ENCODE data around the gene POR.
A peak's percentile ranks its signal among the peaks of the same experiment; 100 is the strongest.
"Not testable (repeated sequence)": the region's sequence is repeated elsewhere in the genome, so short reads cannot be mapped to it uniquely, and the experiment has no call there.

Gene POR

DNA sequence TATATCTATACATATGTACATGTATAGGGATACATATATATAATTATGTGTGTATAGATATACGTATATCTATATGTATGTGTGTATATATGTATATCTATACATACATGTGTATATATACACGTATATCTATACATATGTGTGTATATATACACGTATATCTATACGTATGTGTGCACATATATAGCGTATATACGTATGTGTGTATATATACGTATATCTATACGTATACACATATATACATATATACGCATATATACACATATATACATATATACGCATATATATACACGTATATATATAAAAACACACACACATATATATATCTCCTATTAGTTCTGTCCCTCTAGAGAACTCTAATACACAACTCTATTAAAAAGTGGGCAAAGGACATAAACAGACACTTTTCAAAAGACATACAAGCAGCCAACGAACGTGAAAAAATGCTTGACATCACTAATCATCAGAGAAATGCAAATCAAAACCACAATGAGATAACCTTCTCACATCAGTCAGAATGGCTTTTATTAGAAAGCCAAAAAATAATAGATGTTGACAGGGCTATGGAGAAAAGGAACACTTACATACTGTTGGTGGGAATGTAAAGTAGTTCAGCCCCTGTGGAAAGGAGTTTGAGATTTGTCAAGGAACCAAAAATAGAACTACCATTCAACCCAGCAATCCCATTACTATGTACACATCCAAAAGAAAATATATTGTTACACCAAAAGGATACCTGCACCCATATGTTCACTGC lies 101.4 kb downstream of the POR start:
- H3K14ac ChIP-seq (ENCODE audit: low read length in 2 of 2) = no peak overlapping the region

DNA sequence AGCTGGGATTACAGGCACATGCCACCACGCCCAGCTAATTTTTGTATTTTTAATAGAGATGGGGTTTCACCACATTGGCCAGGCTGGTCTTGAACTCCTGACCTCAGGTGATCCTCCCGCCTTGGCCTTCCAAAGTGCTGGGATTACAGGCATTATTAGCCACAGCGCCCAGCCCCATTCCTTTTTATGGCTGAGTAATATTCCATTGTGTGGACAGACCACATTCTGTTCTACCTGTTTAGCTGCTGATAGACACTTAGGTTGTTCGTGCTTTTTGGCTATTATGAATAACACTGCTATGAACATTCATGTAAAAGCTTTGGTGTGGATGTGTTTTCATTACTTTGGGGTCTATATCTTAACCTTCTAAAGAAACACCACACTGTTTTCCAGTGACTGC lies 103.6 kb downstream of the POR start:
- not testable (repeated sequence) for H3K4me3 ChIP-seq (ENCODE audit: insufficient read depth in 1 of 2, low read depth in 1 of 2, low read length in 2 of 2); H3K27me3 ChIP-seq (ENCODE audit: control insufficient read depth in 1 of 2, insufficient read depth in 1 of 2, low read length in 2 of 2); H3K18ac ChIP-seq (ENCODE audit: low read depth in 1 of 2, low read length in 2 of 2); H2AFZ ChIP-seq (ENCODE audit: low read depth, low read length); H2BK5ac ChIP-seq (ENCODE audit: low read depth, low read length, poor library complexity, severe bottlenecking); H2BK15ac ChIP-seq (ENCODE audit: low read depth, poor library complexity, severe bottlenecking); H3K4me2 ChIP-seq (ENCODE audit: low read length, poor library complexity, severe bottlenecking); H4K8ac ChIP-seq (ENCODE audit: low read length); H3K9me3 ChIP-seq (ENCODE audit: control insufficient read depth, low read length); H2BK120ac ChIP-seq (ENCODE audit: low read depth, low read length); DNase-seq; H3K27ac ChIP-seq (ENCODE audit: low read length, poor library complexity, severe bottlenecking); H4K91ac ChIP-seq (ENCODE audit: low read length); H3K4me1 ChIP-seq (ENCODE audit: control insufficient read depth, insufficient read depth, low read depth, low read length); H3K23ac ChIP-seq (ENCODE audit: low read length in 2 of 2); H2BK12ac ChIP-seq (ENCODE audit: low read length in 2 of 2); H2AK5ac ChIP-seq (ENCODE audit: low read length, severe bottlenecking); H3K14ac ChIP-seq (ENCODE audit: low read length in 2 of 2); H3K79me1 ChIP-seq (replicated peaks; ENCODE audit: low read length, poor library complexity, severe bottlenecking); H3K9ac ChIP-seq (ENCODE audit: low read length); H3K4ac ChIP-seq (ENCODE audit: low read depth in 1 of 2, low read length in 2 of 2)
- WGBS = 100% methylated on average over 3 of the region's 4 CpGs
- H3K36me3 ChIP-seq (ENCODE audit: control insufficient read depth in 1 of 2, insufficient read depth in 2 of 2, low read depth in 1 of 2, low read length in 2 of 2) = peaks cover 38 to 51% of the 10 kb centered on the region in 2 experiments

More for the DNA sequence above, 101.4 kb downstream of the POR start:
- Histone ChIP-seq H4K91ac (ENCODE audit: low read length) (no peak overlapping the region), H3K27me3 (ENCODE audit: control insufficient read depth in 1 of 2, insufficient read depth in 1 of 2, low read length in 2 of 2) (no peaks in the 10 kb centered on the region), H3K36me3 (ENCODE audit: control insufficient read depth in 1 of 2, insufficient read depth in 2 of 2, low read depth in 1 of 2, low read length in 2 of 2) (peaks cover 28 to 37% of the 10 kb centered on the region in 2 experiments), H2AFZ (ENCODE audit: low read depth, low read length) (no peak overlapping the region), H3K4me3 (ENCODE audit: insufficient read depth in 1 of 2, low read depth in 1 of 2, low read length in 2 of 2) (no peak overlapping the region), H3K18ac (ENCODE audit: low read depth in 1 of 2, low read length in 2 of 2) (no peak overlapping the region), H2BK5ac (ENCODE audit: low read depth, low read length, poor library complexity, severe bottlenecking) (no peak overlapping the region), H3K23ac (ENCODE audit: low read length in 2 of 2) (no peak overlapping the region), H3K9me3 (ENCODE audit: control insufficient read depth, low read length) (no peaks in the 10 kb centered on the region), H2AK5ac (ENCODE audit: low read length, severe bottlenecking) (no peak overlapping the region), H2BK12ac (ENCODE audit: low read length in 2 of 2) (no peak overlapping the region), H3K4me2 (ENCODE audit: low read length, poor library complexity, severe bottlenecking) (no peak overlapping the region), H3K79me1 (replicated peaks; ENCODE audit: low read length, poor library complexity, severe bottlenecking) (peaks cover under 1% of the 10 kb centered on the region), H2BK15ac (ENCODE audit: low read depth, poor library complexity, severe bottlenecking) (no peak overlapping the region), H3K9ac (ENCODE audit: low read length) (no peak overlapping the region), H3K4me1 (ENCODE audit: control insufficient read depth, insufficient read depth, low read depth, low read length) (peaks cover 2% of the 10 kb centered on the region), H3K27ac (ENCODE audit: low read length, poor library complexity, severe bottlenecking) (no peak overlapping the region), H3K4ac (ENCODE audit: low read depth in 1 of 2, low read length in 2 of 2) (no peak overlapping the region), H2BK120ac (ENCODE audit: low read depth, low read length) (no peak overlapping the region), H4K8ac (ENCODE audit: low read length) (no peak overlapping the region)
- peak; percentile 16 for DNase-seq
- WGBS = 98% methylated on average over 8 of the region's 13 CpGs

DNA sequence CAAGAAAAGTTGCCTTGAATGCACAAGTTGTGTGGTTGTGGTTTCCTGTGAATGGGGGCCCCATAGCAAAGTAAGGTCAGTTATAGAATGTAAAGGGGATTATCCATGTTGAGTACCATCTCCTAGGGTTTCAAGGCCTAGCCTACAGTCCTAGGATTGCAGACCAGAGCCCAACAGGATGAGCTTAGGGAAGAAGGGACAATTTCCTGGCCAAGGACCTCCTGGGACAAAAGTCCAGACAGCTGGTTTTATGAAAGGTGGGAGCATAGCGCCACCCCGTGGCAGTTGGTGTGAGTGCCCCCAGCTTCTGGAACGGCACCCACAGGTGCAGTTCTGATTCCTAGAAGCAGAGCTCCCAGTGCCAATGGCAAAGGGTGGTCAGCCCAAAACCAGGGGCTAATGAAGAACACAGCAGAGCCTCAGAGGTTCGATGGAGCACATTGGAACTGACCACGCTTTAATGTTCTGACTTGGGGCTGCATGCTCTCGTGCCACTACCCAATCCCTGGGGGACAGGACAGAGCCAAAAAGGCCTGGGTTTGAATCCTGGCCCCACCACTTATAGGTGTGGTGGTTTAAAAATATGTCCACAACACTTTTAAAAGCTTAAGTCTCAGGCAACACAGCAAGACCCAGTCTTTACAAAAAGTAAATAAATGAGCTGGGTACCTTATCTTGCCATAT lies 105.2 kb downstream of the POR start:
- Histone ChIP-seq H3K27ac (ENCODE audit: low read length, poor library complexity, severe bottlenecking) (no peak overlapping the region), H4K91ac (ENCODE audit: low read length) (no peak overlapping the region), H2BK5ac (ENCODE audit: low read depth, low read length, poor library complexity, severe bottlenecking) (no peak overlapping the region), H3K23ac (ENCODE audit: low read length in 2 of 2) (no peak overlapping the region), H2AFZ (ENCODE audit: low read depth, low read length) (no peak overlapping the region), H3K9me3 (ENCODE audit: control insufficient read depth, low read length) (no peaks in the 10 kb centered on the region), H3K4ac (ENCODE audit: low read depth in 1 of 2, low read length in 2 of 2) (no peak overlapping the region), H3K79me1 (replicated peaks; ENCODE audit: low read length, poor library complexity, severe bottlenecking) (peaks cover 4% of the 10 kb centered on the region), H2BK120ac (ENCODE audit: low read depth, low read length) (no peak overlapping the region), H3K4me2 (ENCODE audit: low read length, poor library complexity, severe bottlenecking) (no peak overlapping the region), H3K4me3 (ENCODE audit: insufficient read depth in 1 of 2, low read depth in 1 of 2, low read length in 2 of 2) (no peak overlapping the region), H3K4me1 (ENCODE audit: control insufficient read depth, insufficient read depth, low read depth, low read length) (no peaks in the 10 kb centered on the region), H3K9ac (ENCODE audit: low read length) (no peak overlapping the region), H2BK15ac (ENCODE audit: low read depth, poor library complexity, severe bottlenecking) (no peak overlapping the region), H3K14ac (ENCODE audit: low read length in 2 of 2) (no peak overlapping the region), H4K8ac (ENCODE audit: low read length) (no peak overlapping the region), H2AK5ac (ENCODE audit: low read length, severe bottlenecking) (no peak overlapping the region), H3K36me3 (ENCODE audit: control insufficient read depth in 1 of 2, insufficient read depth in 2 of 2, low read depth in 1 of 2, low read length in 2 of 2) (peaks cover 40 to 53% of the 10 kb centered on the region in 2 experiments), H3K27me3 (ENCODE audit: control insufficient read depth in 1 of 2, insufficient read depth in 1 of 2, low read length in 2 of 2) (no peaks in the 10 kb centered on the region), H3K18ac (ENCODE audit: low read depth in 1 of 2, low read length in 2 of 2) (no peak overlapping the region), H2BK12ac (ENCODE audit: low read length in 2 of 2) (no peak overlapping the region)
- DNase-seq = peak; percentile 70
- 43% methylated on average over 6 of the region's 6 CpGs for WGBS

DNA sequence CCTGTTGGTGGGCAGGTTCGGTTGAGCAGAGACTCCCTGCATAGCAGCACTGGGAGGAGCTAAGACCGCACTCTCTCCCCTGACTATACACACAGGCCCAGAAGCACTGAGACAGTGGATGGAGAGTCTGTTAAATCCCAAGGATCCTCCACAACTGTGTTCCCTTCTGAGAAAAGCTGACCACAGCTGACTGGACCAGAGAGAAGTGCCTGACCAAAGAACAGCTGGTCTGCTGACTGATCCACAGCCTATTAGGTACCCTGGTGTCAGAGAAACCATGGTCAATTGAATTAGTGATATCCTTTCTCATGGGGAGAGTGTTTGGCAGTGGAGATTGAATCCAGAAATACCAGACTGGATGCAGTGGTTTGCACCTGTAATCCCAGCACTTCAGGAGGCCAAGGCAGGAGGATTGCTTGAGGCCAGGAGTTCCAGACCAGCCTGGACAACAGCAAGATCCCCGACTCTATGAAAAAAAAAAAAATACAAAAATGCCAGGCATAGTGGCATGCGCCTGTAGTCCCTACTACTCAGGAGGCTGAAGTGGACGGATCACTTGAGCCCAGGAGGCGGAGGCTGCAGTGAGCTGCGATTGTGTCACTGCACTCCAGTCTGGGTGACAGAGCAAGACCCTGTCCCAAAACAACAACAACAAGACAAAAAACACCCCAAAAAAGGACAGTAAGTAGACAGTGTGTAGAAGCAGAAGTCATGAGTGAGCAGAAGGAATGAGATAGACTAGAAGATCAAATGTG lies 107.2 kb downstream of the POR start:
- 98% methylated on average over 6 of the region's 7 CpGs for WGBS
- Histone ChIP-seq H4K91ac (ENCODE audit: low read length) (no peak overlapping the region), H3K9ac (ENCODE audit: low read length) (no peak overlapping the region), H2BK15ac (ENCODE audit: low read depth, poor library complexity, severe bottlenecking) (no peak overlapping the region), H2AK5ac (ENCODE audit: low read length, severe bottlenecking) (no peak overlapping the region), H3K79me1 (replicated peaks; ENCODE audit: low read length, poor library complexity, severe bottlenecking) (peaks cover 4% of the 10 kb centered on the region), H3K18ac (ENCODE audit: low read depth in 1 of 2, low read length in 2 of 2) (no peak overlapping the region), H3K4me1 (ENCODE audit: control insufficient read depth, insufficient read depth, low read depth, low read length) (no peaks in the 10 kb centered on the region), H3K23ac (ENCODE audit: low read length in 2 of 2) (no peak overlapping the region), H3K9me3 (ENCODE audit: control insufficient read depth, low read length) (no peaks in the 10 kb centered on the region), H2AFZ (ENCODE audit: low read depth, low read length) (no peak overlapping the region), H3K4me3 (ENCODE audit: insufficient read depth in 1 of 2, low read depth in 1 of 2, low read length in 2 of 2) (no peak overlapping the region), H2BK120ac (ENCODE audit: low read depth, low read length) (no peak overlapping the region), H2BK5ac (ENCODE audit: low read depth, low read length, poor library complexity, severe bottlenecking) (no peak overlapping the region), H3K36me3 (ENCODE audit: control insufficient read depth in 1 of 2, insufficient read depth in 2 of 2, low read depth in 1 of 2, low read length in 2 of 2) (peaks cover 47 to 48% of the 10 kb centered on the region in 2 experiments), H3K4ac (ENCODE audit: low read depth in 1 of 2, low read length in 2 of 2) (no peak overlapping the region), H3K4me2 (ENCODE audit: low read length, poor library complexity, severe bottlenecking) (no peak overlapping the region), H3K27ac (ENCODE audit: low read length, poor library complexity, severe bottlenecking) (no peak overlapping the region), H3K27me3 (ENCODE audit: control insufficient read depth in 1 of 2, insufficient read depth in 1 of 2, low read length in 2 of 2) (no peaks in the 10 kb centered on the region), H3K14ac (ENCODE audit: low read length in 2 of 2) (no peak overlapping the region), H4K8ac (ENCODE audit: low read length) (no peak overlapping the region), H2BK12ac (ENCODE audit: low read length in 2 of 2) (no peak overlapping the region)
- DNase-seq = no peak

Measured in mesenchymal stem cell (in vitro differentiated cells and primary cell).